Left ventricle myocardium inferior (tissue), 1 donor: ENCODE measurements around the gene CCSER2. TPM values are rescaled to one million over a fixed set of nuclear protein-coding genes. Genes with fewer than 3 reads are reported as not detected.

Experiments
- DNase-seq: peaks from one replicate; pipeline ENCODE4 v3.0.0-alpha.2; 2020
- H3K27ac ChIP-seq: fragments of 200-600 bp; replicated peaks from 2 replicates; pipeline ENCODE4 v1.8.0; 2021
- H3K27me3 ChIP-seq: fragments of 200-600 bp; 2 replicates; pipeline ENCODE4 v1.8.0; 2021; ENCODE audit warnings: low read depth
- H3K36me3 ChIP-seq: fragments of 200-600 bp; 2 replicates; pipeline ENCODE4 v1.8.0; 2021
- H3K4me1 ChIP-seq: fragments of 200-600 bp; 2 replicates; pipeline ENCODE4 v1.8.0; 2021
- H3K4me3 ChIP-seq: fragments of 200-600 bp; 2 replicates; pipeline ENCODE4 v1.8.0; 2021; ENCODE audit warnings: mild to moderate bottlenecking, moderate library complexity
- H3K9me3 ChIP-seq: fragments of 200-600 bp; replicated peaks from 2 replicates; pipeline ENCODE4 v1.8.0; 2021
- intact Hi-C: fragments of 100-400 bp; cut with micrococcal nuclease; formaldehyde crosslinking; loops from one replicate; pipeline ENCODE4 v1.11.0; 2022
- total RNA-seq: library from RNA; stranded (reverse); fragmentation: NEBNext Ultra II Directional; extraction: Animal tissue kit (Norgen Biotek cat#: 25700); gene quantifications from one replicate; pipeline ENCODE4 v1.2.1, GENCODE V29; 2021
- TF ChIP-seq, protein P1 (sequence below): fragments of 200-600 bp; IDR thresholded peaks from 2 replicates; pipeline ENCODE4 v1.8.0; 2021; ENCODE audit warnings: antibody characterized with exemption, mild to moderate bottlenecking, borderline replicate concordance
- donor health status: DM: no; HTN: yes; CAD: no; lungs with severe emphysema.

CCSER2 gene
- total RNA-seq, 1 donor from 2014 or later, result 175 TPM

DNA sequence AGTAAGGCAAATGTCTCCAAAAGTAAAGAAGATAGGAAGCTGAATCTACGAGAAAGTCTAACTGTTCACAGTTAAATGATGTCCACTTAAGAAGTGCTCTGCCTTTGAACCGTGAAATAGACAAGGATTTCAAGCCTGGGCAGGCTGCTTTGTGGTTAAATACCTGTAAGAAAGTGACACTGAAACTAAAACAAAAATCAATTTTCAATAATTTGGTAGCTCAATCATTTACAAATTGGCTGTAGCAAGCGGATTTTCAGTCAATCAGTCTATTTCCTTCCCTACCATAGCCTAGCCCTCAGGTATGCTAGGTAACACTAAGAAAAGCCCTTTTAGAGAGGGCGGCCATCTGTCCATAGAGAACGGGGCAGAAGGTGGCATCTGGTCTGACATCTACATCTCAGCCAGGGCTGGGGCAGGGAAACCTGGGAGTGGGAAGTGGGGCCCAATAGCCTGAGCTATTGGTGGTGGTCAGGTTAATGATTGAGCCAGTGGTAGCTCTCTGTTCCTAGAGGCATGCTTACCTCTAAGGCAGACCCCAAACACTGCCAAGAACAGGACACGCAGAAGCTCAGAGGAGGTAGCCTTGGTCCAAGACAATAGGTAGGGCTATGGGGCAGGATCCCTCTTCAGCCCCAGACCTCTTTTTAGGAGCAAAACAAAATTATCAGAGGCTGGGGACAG lies 223.2 kb downstream of the CCSER2 start:
- TF ChIP-seq, protein P1, sequence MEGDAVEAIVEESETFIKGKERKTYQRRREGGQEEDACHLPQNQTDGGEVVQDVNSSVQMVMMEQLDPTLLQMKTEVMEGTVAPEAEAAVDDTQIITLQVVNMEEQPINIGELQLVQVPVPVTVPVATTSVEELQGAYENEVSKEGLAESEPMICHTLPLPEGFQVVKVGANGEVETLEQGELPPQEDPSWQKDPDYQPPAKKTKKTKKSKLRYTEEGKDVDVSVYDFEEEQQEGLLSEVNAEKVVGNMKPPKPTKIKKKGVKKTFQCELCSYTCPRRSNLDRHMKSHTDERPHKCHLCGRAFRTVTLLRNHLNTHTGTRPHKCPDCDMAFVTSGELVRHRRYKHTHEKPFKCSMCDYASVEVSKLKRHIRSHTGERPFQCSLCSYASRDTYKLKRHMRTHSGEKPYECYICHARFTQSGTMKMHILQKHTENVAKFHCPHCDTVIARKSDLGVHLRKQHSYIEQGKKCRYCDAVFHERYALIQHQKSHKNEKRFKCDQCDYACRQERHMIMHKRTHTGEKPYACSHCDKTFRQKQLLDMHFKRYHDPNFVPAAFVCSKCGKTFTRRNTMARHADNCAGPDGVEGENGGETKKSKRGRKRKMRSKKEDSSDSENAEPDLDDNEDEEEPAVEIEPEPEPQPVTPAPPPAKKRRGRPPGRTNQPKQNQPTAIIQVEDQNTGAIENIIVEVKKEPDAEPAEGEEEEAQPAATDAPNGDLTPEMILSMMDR, result no peak
- Histone ChIP-seq H3K27ac (no peak overlapping the region), H3K36me3 (no peaks in the 10 kb centered on the region), H3K4me3 (no peak overlapping the region), H3K27me3 (peaks cover 57% of the 10 kb centered on the region), H3K9me3 (no peaks in the 10 kb centered on the region), H3K4me1 (no peaks in the 10 kb centered on the region)
- intact Hi-C loops, result no loop called here
- no peak for DNase-seq

DNA sequence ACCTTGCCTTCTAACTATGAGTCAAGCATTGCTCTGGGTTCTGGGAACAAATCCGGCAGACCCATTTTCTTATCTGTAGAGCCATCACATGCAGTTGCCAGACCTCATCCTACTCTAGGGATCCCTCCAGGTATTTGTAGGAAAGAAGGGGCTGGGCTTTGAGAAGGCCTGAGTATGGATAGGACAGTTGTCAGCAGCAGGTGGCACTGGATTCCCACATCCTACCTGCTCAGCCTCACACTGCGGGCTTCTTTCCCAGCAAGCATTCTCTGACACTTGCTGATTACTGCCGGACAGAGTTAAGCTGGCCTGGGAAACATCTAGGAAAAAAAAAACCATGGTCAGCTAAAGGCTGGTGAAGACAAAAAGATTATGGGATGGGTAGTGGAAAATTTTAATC lies 224.1 kb downstream of the CCSER2 start:
- no peaks in the 10 kb centered on the region for H3K4me1 ChIP-seq
- TF ChIP-seq, protein P1, result no peak
- intact Hi-C loops, result no loop called here

DNA sequence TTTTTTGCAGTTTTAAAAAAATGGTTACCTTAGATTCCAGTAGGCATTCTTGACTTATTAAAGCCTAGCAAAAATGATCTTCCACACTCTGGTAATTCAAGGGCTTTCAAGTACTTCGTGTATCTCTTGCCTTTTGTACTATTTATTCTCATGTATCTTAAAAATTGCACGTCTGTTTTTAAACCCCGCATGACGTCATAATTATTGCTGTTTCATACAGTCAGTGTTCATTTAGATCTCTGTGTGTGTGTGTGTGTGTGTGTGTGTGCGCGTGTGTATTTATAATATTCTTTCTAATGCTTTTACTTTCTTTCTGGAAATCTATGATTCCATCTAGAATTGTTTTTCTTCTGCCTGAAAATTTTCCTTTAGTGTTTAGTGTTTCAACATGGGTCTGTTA lies 234.2 kb downstream of the CCSER2 start:
- TF ChIP-seq, protein P1, result no peak
- Histone ChIP-seq H3K36me3 (no peaks in the 10 kb centered on the region), H3K4me3 (no peak overlapping the region), H3K27me3 (peaks cover 56% of the 10 kb centered on the region), H3K9me3 (peaks cover 9% of the 10 kb centered on the region), H3K4me1 (no peaks in the 10 kb centered on the region), H3K27ac (no peak overlapping the region)
- no peak for DNase-seq
- intact Hi-C loops, result no loop called here

More for the DNA sequence above, 224.1 kb downstream of the CCSER2 start:
- Histone ChIP-seq H3K27me3 (peaks cover 57% of the 10 kb centered on the region), H3K4me3 (no peak overlapping the region), H3K36me3 (no peaks in the 10 kb centered on the region), H3K9me3 (peaks cover 4% of the 10 kb centered on the region), H3K27ac (no peak overlapping the region)
- DNase-seq, result no peak

DNA sequence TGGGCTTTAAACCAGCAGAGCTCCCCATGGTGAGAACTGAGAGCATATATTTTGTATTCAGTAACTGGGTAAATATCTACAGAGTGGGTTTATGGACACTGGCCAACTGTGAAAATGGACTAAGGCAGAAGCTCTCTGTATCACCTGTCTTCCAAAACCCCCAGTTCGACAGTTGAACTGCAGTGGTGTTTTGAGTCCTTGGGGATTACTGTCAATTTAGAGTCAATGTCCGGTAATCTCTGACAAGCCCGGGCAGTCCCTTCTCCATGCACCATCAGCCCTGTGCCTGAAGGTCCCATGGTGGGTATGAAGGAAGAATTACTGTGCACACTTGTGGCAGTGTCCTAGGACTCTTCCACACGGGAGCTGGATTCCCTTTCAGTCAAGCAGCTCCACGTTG lies 235.0 kb downstream of the CCSER2 start:
- TF ChIP-seq, protein P1, result no peak
- intact Hi-C loops, result no loop called here
- no peaks in the 10 kb centered on the region for H3K36me3 ChIP-seq
- H3K4me1 ChIP-seq, result no peaks in the 10 kb centered on the region
- no peak overlapping the region for H3K4me3 ChIP-seq
- H3K9me3 ChIP-seq, result peaks cover 2% of the 10 kb centered on the region
- no peak overlapping the region for H3K27ac ChIP-seq
- no peak for DNase-seq
- peaks cover 64% of the 10 kb centered on the region for H3K27me3 ChIP-seq

DNA sequence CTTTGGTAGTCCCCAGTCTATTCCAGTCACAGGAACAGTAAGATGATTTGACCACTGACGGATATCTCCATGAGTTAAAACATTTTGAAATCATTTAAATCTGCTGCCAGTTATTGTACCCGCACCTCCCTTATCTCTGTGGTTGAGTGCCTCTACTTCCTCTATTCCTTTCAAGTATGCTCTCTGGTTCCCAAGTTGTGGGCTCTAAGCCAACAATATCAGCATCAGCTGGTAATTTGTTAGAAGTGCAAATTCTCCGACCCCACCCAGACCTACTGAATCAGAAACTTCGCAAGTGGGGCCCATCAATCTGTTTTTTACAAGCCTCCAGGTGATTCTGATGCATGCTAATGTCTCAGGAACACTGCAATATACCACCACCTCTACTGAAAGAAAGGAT lies 235.5 kb downstream of the CCSER2 start:
- intact Hi-C loops, result no loop called here
- DNase-seq, result no peak
- TF ChIP-seq, protein P1, result no peak
- no peaks in the 10 kb centered on the region for H3K9me3 ChIP-seq
- H3K27ac ChIP-seq, result no peak overlapping the region
- no peak overlapping the region for H3K4me3 ChIP-seq
- H3K4me1 ChIP-seq, result no peaks in the 10 kb centered on the region
- H3K36me3 ChIP-seq, result no peaks in the 10 kb centered on the region
- peaks cover 65% of the 10 kb centered on the region for H3K27me3 ChIP-seq
